Measurements from ENCODE around the gene LZTS2. TPM values are rescaled to one million over a fixed set of nuclear protein-coding genes. Genes with fewer than 3 reads are reported as not detected.

Gene LZTS2
- total RNA-seq, 1 donor from 2014 or later = 56.7 TPM

DNA sequence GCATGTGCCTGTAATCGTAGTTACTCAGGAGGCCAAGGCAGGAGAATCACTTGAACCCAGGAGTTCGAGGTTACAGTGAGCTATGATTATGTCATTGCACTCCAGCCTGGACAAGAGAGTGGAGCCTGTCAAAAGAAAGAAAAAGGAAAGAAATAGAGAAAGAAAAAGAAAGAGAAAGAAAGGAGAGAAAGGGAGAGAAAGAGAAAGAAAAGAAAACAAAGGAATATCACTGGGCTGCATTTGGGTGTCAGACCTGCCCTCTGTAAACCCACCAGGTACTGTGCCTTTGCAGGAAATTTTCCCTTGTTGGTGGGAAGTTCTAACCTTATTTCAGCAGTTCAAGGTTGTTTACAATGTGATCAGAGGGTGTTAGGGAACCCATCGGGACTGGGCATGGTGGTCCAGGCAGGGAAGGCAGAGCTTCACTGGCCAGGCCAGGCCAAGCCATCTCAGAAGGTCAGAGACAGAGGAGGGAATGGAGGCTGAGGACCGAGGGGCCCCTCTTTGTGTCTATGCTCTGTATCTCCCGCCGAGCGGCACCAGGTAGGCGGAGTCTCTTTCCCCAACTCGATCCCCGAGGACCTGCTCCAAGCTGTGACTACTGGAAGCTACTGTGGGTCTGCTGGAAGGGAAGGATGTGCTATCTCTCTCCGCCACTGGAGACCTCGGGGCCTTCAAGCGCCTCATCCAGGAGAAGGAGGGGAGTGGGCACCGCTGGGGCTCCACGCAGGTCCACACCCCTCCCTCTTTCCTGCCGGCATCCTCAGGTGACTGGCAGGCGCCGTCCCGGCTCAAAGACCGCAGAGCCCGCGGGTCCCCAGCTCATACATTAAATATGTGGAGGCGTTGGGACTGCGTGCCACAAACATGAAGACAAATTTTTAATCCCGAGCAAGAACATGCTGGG, 47.0 kb downstream of the LZTS2 start:
- Mint-ChIP-seq H3K36me3 (ENCODE audit: unreplicated experiment) (no peaks in the 10 kb centered on the region), H3K27ac (ENCODE audit: unreplicated experiment) (no peak overlapping the region), H3K4me3 (ENCODE audit: unreplicated experiment) (peak overlapping the region; percentile 71), H3K4me1 (ENCODE audit: low read depth, unreplicated experiment) (peaks cover 27% of the 10 kb centered on the region), H3K9me3 (ENCODE audit: unreplicated experiment) (peaks cover 7% of the 10 kb centered on the region), H3K27me3 (ENCODE audit: unreplicated experiment) (peaks cover 31% of the 10 kb centered on the region)
- TF ChIP-seq, protein P1, sequence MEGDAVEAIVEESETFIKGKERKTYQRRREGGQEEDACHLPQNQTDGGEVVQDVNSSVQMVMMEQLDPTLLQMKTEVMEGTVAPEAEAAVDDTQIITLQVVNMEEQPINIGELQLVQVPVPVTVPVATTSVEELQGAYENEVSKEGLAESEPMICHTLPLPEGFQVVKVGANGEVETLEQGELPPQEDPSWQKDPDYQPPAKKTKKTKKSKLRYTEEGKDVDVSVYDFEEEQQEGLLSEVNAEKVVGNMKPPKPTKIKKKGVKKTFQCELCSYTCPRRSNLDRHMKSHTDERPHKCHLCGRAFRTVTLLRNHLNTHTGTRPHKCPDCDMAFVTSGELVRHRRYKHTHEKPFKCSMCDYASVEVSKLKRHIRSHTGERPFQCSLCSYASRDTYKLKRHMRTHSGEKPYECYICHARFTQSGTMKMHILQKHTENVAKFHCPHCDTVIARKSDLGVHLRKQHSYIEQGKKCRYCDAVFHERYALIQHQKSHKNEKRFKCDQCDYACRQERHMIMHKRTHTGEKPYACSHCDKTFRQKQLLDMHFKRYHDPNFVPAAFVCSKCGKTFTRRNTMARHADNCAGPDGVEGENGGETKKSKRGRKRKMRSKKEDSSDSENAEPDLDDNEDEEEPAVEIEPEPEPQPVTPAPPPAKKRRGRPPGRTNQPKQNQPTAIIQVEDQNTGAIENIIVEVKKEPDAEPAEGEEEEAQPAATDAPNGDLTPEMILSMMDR (IDR thresholded peaks at IDR 0.05; ENCODE audit: partially characterized antibody, unreplicated experiment) = no peak
- peak; percentile 46 for DNase-seq

DNA sequence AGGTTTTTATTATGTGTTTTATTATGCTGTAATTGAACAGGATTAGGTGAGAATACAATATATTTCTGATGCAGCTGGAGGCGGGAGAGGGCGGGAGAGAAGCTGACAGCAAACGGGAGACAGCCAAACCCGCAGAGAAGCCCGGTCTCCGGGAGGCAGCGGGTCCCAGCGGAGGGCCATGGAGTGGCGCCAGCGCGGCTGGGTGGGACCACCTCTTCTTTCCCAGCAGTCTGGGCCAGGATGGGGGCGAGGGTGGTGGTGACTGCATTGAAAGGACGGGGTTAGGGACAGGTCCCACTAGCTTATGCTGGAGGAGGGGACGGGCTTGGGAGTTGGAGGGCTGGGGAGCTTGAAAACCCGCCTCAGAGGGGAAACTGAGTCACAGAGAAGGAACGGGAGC, 47.7 kb downstream of the LZTS2 start:
- no peaks in the 10 kb centered on the region for H3K36me3 Mint-ChIP-seq (ENCODE audit: unreplicated experiment)
- H3K9me3 Mint-ChIP-seq (ENCODE audit: unreplicated experiment) = peaks cover 7% of the 10 kb centered on the region
- peaks cover 31% of the 10 kb centered on the region for H3K27me3 Mint-ChIP-seq (ENCODE audit: unreplicated experiment)
- peaks cover 26% of the 10 kb centered on the region for H3K4me1 Mint-ChIP-seq (ENCODE audit: low read depth, unreplicated experiment)
- TF ChIP-seq, protein P1 (IDR thresholded peaks at IDR 0.05; ENCODE audit: partially characterized antibody, unreplicated experiment) = no peak
- H3K27ac Mint-ChIP-seq (ENCODE audit: unreplicated experiment) = no peak overlapping the region
- DNase-seq = peak; percentile 46
- H3K4me3 Mint-ChIP-seq (ENCODE audit: unreplicated experiment) = peak overlapping the region; percentile 71

DNA sequence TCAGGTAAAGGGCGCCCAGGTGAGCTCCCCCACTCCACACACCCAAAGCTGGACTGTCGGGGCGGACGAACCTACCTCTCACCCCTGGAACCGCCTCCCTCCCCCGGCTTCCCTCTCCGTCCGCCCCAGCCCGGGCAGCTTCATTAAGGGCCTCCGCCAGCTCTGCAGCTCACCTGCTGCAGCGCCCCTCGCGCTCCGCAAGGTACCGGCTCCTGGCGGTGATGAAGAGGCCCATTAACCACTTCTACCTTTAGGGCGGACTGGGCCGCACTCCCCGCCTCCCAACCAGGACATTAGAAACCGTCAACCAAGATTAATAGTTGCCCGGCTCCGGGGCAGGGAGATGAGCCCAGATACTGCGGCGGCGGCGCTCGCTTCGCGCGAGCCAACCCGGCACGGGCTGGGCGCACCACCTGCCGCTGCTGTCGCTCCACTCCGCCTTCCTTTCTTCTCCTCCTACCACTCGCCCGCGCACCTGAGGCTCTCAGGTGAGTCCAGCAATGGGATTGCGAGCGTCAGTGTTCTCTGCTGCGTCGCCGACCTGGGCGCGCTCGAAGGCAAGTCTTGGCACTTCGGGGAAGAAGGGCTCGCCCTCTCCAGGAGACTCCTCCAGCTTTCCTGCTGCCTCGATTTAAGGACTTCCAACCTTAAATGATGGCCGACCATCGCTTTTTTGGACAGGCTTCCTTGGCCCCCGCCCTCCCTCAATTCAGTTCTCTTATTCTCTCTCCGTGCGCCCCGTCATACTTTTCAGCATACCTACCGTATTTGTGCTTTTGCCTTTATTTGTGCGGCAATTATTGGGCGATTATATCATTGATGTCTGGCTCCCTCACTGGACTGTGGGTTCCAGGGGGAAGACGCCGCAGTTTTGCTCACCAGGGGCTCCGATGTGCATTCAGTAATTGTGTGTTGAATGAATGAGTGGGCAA, 48.6 kb downstream of the LZTS2 start:
- H3K4me3 Mint-ChIP-seq (ENCODE audit: unreplicated experiment) = peak overlapping the region; percentile 73
- no peak for DNase-seq
- no peaks in the 10 kb centered on the region for H3K36me3 Mint-ChIP-seq (ENCODE audit: unreplicated experiment)
- TF ChIP-seq, protein P1 (IDR thresholded peaks at IDR 0.05; ENCODE audit: partially characterized antibody, unreplicated experiment) = no peak
- H3K4me1 Mint-ChIP-seq (ENCODE audit: low read depth, unreplicated experiment) = peaks cover 22% of the 10 kb centered on the region
- H3K9me3 Mint-ChIP-seq (ENCODE audit: unreplicated experiment) = peaks cover 5% of the 10 kb centered on the region
- no peak overlapping the region for H3K27ac Mint-ChIP-seq (ENCODE audit: unreplicated experiment)
- peaks cover 31% of the 10 kb centered on the region for H3K27me3 Mint-ChIP-seq (ENCODE audit: unreplicated experiment)

DNA sequence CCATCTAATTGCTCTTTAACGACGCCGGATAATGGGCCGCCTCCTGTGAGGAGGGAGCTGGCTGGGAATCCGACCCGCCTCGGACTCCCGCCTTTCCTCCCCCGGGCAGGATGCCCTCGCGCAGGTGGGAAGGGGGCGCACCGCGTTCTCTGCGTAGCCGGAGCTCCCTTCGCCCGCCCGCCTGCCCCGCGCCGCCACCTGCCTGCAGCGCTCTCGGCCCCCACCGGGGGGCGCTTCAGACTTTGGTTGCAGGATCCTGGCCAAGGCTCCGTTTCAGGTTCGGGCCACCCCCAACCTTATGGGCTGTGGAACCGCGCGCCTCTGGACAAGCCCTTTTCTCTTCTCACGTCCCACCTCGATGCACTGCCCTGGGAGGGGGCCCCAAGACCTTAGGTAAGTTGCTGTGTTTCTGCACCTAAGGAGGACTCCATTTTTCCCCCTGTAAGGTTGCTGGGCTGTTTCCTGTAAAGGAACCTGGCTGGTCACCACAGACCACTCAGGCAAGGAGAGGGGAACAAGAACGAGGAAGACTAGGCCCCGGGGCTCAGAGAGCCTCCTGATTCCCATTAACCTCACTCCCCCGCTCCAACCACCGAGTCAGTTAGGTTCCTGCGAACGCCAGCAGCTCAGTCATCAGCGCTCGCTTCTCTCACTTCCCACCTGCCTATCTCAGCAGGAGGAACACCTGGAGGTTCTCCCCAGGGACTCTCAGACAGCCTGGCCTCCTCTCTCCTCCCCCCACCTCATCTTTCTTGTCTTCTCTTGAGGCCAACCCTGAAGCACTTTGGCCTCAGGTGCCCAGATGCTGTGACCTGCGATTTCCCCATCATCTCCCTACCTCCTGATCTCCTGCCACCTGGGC, 50.8 kb downstream of the LZTS2 start:
- H3K4me3 Mint-ChIP-seq (ENCODE audit: unreplicated experiment) = peak overlapping the region; percentile 72
- DNase-seq = peak; percentile 87
- no peak overlapping the region for H3K27ac Mint-ChIP-seq (ENCODE audit: unreplicated experiment)
- peaks cover 17% of the 10 kb centered on the region for H3K4me1 Mint-ChIP-seq (ENCODE audit: low read depth, unreplicated experiment)
- peaks cover 5% of the 10 kb centered on the region for H3K9me3 Mint-ChIP-seq (ENCODE audit: unreplicated experiment)
- no peaks in the 10 kb centered on the region for H3K36me3 Mint-ChIP-seq (ENCODE audit: unreplicated experiment)
- TF ChIP-seq, protein P1 (IDR thresholded peaks at IDR 0.05; ENCODE audit: partially characterized antibody, unreplicated experiment) = peak; percentile 92
- peaks cover 30% of the 10 kb centered on the region for H3K27me3 Mint-ChIP-seq (ENCODE audit: unreplicated experiment)

Measured in glutamatergic neuron (in vitro differentiated cells).